Measurements from ENCODE around the gene PNPLA5.

DNA sequence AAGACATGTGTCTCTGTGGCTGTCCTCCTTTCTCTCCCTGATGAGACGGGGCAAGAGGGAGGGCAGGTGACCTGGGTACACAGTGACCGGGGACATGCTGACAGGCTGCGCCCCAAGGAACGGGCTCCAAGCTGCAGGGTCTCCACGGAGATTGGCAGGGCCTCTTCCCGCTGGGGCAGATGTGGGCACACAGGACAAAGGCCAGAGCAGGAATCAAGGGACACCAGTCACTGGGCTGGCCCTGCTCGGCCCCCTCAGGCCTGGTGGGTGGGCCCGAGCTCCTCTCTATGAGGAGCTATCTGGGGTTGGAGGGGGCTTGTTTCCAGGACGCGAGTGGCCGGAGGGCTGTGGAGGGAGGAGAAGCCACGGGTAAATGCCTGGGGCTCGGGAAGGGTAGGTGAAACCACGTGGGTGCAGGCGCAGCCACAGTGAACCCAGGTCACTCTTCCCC lies 11.2 kb downstream of the PNPLA5 start:
- TF ChIP-seq L3MBTL2 (conservative IDR thresholded peaks at IDR 0.05), result no peak
- no peak for TF ChIP-seq BHLHE40 (IDR thresholded peaks at IDR 0.05; ENCODE audit: borderline replicate concordance)
- TF ChIP-seq FOXM1 (IDR thresholded peaks at IDR 0.05; ENCODE audit: borderline replicate concordance), result no peak
- no peak for TF ChIP-seq FOXK2 (IDR thresholded peaks at IDR 0.05)
- TF ChIP-seq SP1 (IDR thresholded peaks at IDR 0.05), result no peak
- TF ChIP-seq ARNT (IDR thresholded peaks at IDR 0.05), result no peak
- TF ChIP-seq TARDBP (IDR thresholded peaks at IDR 0.05), result no peak
- no peak for TF ChIP-seq SUZ12 (IDR thresholded peaks at IDR 0.05)
- TF ChIP-seq ELF4 (IDR thresholded peaks at IDR 0.05), result no peak
- no peak for TF ChIP-seq ZNF384 (IDR thresholded peaks at IDR 0.05)
- TF ChIP-seq, protein P1, sequence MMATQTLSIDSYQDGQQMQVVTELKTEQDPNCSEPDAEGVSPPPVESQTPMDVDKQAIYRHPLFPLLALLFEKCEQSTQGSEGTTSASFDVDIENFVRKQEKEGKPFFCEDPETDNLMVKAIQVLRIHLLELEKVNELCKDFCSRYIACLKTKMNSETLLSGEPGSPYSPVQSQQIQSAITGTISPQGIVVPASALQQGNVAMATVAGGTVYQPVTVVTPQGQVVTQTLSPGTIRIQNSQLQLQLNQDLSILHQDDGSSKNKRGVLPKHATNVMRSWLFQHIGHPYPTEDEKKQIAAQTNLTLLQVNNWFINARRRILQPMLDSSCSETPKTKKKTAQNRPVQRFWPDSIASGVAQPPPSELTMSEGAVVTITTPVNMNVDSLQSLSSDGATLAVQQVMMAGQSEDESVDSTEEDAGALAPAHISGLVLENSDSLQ (IDR thresholded peaks at IDR 0.05), result no peak
